Stimulated activated CD8-positive, alpha-beta memory T cell treated with anti-CD3 and anti-CD28 coated beads, Interleukin-12 subunit alpha, Interleukin-12 subunit beta, amount 100 ng/mL, for 24 hours (primary cell): ENCODE data around the gene ELMO1.

ENCODE experiments used
- DNase-seq: peaks from one replicate; pipeline ENCODE4 v3.0.0-alpha.2; 2020; ENCODE audit errors: extremely low read depth

Gene ELMO1

GRCh38 chr7:37467002-37467401 is 18.3 kb upstream of the ELMO1 start:
- DNase-seq: no peak

- no peak for DNase-seq
Observed at GRCh38 chr7:37462138-37462537, 13.5 kb upstream of the ELMO1 start.

- DNase-seq: no peak
Observed at GRCh38 chr7:37455081-37455480, 6.4 kb upstream of the ELMO1 start.

GRCh38 chr7:37452346-37452745 is 3.7 kb upstream of the ELMO1 start:
- no peak for DNase-seq

GRCh38 chr7:37450035-37450434 is 1.4 kb upstream of the ELMO1 start:
- DNase-seq: no peak

GRCh38 chr7:37449621-37450020 is 957 bp upstream of the ELMO1 start:
- DNase-seq: no peak

GRCh38 chr7:37448011-37448635 is 541 bp downstream of the ELMO1 start:
- no peak for DNase-seq

GRCh38 chr7:37446371-37446770 is 2.3 kb downstream of the ELMO1 start:
- DNase-seq: no peak

GRCh38 chr7:37445790-37446189 is 2.9 kb downstream of the ELMO1 start:
- DNase-seq: no peak

GRCh38 chr7:37445064-37445723 is 3.5 kb downstream of the ELMO1 start:
- no peak for DNase-seq

GRCh38 chr7:37443627-37444026 is 5.0 kb downstream of the ELMO1 start:
- DNase-seq: no peak

GRCh38 chr7:37442268-37442667 is 6.4 kb downstream of the ELMO1 start:
- DNase-seq: no peak

GRCh38 chr7:37441816-37442215 is 6.8 kb downstream of the ELMO1 start:
- DNase-seq: no peak

GRCh38 chr7:37441386-37441760 is 7.3 kb downstream of the ELMO1 start:
- DNase-seq: no peak

- DNase-seq: no peak
Observed at GRCh38 chr7:37440738-37441385, 7.8 kb downstream of the ELMO1 start.

- no peak for DNase-seq
Observed at GRCh38 chr7:37439653-37440026, 9.0 kb downstream of the ELMO1 start.

- DNase-seq: no peak
Observed at GRCh38 chr7:37438906-37439652, 9.6 kb downstream of the ELMO1 start.

- no peak for DNase-seq
Observed at GRCh38 chr7:37435156-37435855, 13.4 kb downstream of the ELMO1 start.

- no peak for DNase-seq
Observed at GRCh38 chr7:37434529-37434928, 14.1 kb downstream of the ELMO1 start.

- DNase-seq: no peak
Observed at GRCh38 chr7:37433166-37433565, 15.5 kb downstream of the ELMO1 start.

- no peak for DNase-seq
Observed at GRCh38 chr7:37432281-37432920, 16.3 kb downstream of the ELMO1 start.

- DNase-seq: no peak
Observed at GRCh38 chr7:37431413-37431812, 17.3 kb downstream of the ELMO1 start.
